IMR-90 (cell line): Measurements from ENCODE around the gene MYO1C. TPM values are rescaled to one million over a fixed set of nuclear protein-coding genes. Genes with fewer than 3 reads are reported as not detected.

Experiments used
- ATAC-seq: fragments of 200-7000 bp; cut with Tn5 transposase; 2 replicates; pipeline ENCODE4 v1.9.1; 2020; ENCODE audit warnings: low read depth, mild to moderate bottlenecking, moderate library complexity
- BruUV-seq: library from RNA; stranded (reverse); fragments of 400-500 nt; replicated peaks from 2 replicates; lab custom pipeline; 2021; lab: Mats Ljungman, UMichigan
- CTCF ChIA-PET: fragments of 300-600 bp; formaldehyde crosslinking; extraction: SDS; loops from one replicate; lab custom pipeline; 2021; ENCODE audit warnings: antibody characterized with exemption; lab: Yijun Ruan, JAX
- POLR2A ChIA-PET: fragments of 300-600 bp; sonication (Branson Sonifier 250); formaldehyde crosslinking; loops from one replicate; lab custom pipeline; 2022; ENCODE audit warnings: antibody characterized with exemption; ENCODE audit not compliant: unreplicated experiment; lab: Charles Lee
- DNase-seq: peaks from one replicate; pipeline ENCODE4 v3.0.0; 2013
- H2AFZ ChIP-seq: replicated peaks from 2 replicates; pipeline ENCODE3; 2013; ENCODE audit warnings: low read length, mild to moderate bottlenecking; ENCODE audit not compliant: poor library complexity
- H2AK5ac ChIP-seq: 2 replicates; pipeline ENCODE4 v1.6.1; 2013; ENCODE audit warnings: low read depth, low read length, inconsistent platforms
- H2AK9ac ChIP-seq: replicated peaks from 2 replicates; pipeline ENCODE3; 2013; ENCODE audit warnings: mild to moderate bottlenecking, low read depth, low read length, moderate library complexity; ENCODE audit not compliant: poor library complexity
- H2BK120ac ChIP-seq: 2 replicates; pipeline ENCODE4 v1.6.1; 2013; ENCODE audit warnings: low read depth, low read length, inconsistent platforms
- H2BK15ac ChIP-seq: 3 replicates; pipeline ENCODE4 v1.6.1; 2013; ENCODE audit warnings: low read depth, low read length, inconsistent platforms
- H2BK20ac ChIP-seq: 2 replicates; pipeline ENCODE4 v1.6.1; 2013; ENCODE audit warnings: low read depth, mild to moderate bottlenecking, inconsistent platforms, low read length, moderate library complexity
- H2BK5ac ChIP-seq: 2 replicates; pipeline ENCODE4 v1.6.1; 2013; ENCODE audit warnings: mild to moderate bottlenecking, low read depth, low read length, inconsistent platforms; ENCODE audit not compliant: poor library complexity, severe bottlenecking
- H3K14ac ChIP-seq: replicated peaks from 2 replicates; pipeline ENCODE4 v1.6.1; 2013; ENCODE audit warnings: low read depth, low read length, inconsistent platforms
- H3K18ac ChIP-seq: 2 replicates; pipeline ENCODE4 v1.6.1; 2013; ENCODE audit warnings: low read depth, low read length, control low read depth
- H3K23ac ChIP-seq: 2 replicates; pipeline ENCODE4 v1.6.1; 2013; ENCODE audit warnings: low read depth, low read length, inconsistent platforms
- H3K27ac ChIP-seq: 2 replicates; pipeline ENCODE4 v1.5.1; 2013; ENCODE audit warnings: mild to moderate bottlenecking, control low read depth, low read length; ENCODE audit not compliant: insufficient read depth
- H3K27me3 ChIP-seq: 2 replicates; pipeline ENCODE4 v1.6.1; 2013; ENCODE audit warnings: low read length; ENCODE audit not compliant: control insufficient read depth, insufficient read depth
- H3K36me3 ChIP-seq: 2 replicates; pipeline ENCODE4 v1.6.1; 2013; ENCODE audit warnings: low read length, mixed read lengths; ENCODE audit not compliant: control insufficient read depth, insufficient read depth
- H3K4ac ChIP-seq: 2 replicates; pipeline ENCODE4 v1.6.1; 2013; ENCODE audit warnings: low read depth, low read length, inconsistent platforms
- H3K4me1 ChIP-seq: 2 replicates; pipeline ENCODE4 v1.6.1; 2013; ENCODE audit warnings: low read length, mixed read lengths; ENCODE audit not compliant: control insufficient read depth, insufficient read depth
- H3K4me2 ChIP-seq: 2 replicates; pipeline ENCODE4 v1.6.1; 2013; ENCODE audit warnings: low read depth, mild to moderate bottlenecking, control low read depth, low read length, moderate library complexity
- H3K4me3 ChIP-seq: 2 replicates; pipeline ENCODE4 v1.5.1; 2013; ENCODE audit warnings: low read depth, mild to moderate bottlenecking, control low read depth, low read length, moderate library complexity; ENCODE audit not compliant: insufficient read depth
- H3K56ac ChIP-seq: 2 replicates; pipeline ENCODE4 v1.6.1; 2013; ENCODE audit warnings: low read length, inconsistent platforms; ENCODE audit not compliant: insufficient read depth; ENCODE audit errors: extremely low read depth
- H3K79me1 ChIP-seq, 2 experiments: 2 replicates each; pipeline ENCODE4 v1.6.1; 2013; ENCODE audit warnings: low read length in 2 of 2, inconsistent platforms in 1 of 2, low read depth in 1 of 2
- H3K9ac ChIP-seq: 2 replicates; pipeline ENCODE4 v1.6.1; 2013; ENCODE audit warnings: low read depth, low read length, control low read depth
- H3K9me1 ChIP-seq: 2 replicates; pipeline ENCODE4 v1.6.1; 2013; ENCODE audit warnings: low read length, inconsistent platforms; ENCODE audit not compliant: insufficient read depth
- H3K9me3 ChIP-seq: 2 replicates; pipeline ENCODE4 v1.6.1; 2013; ENCODE audit warnings: low read length; ENCODE audit not compliant: control insufficient read depth, insufficient read depth
- H4K20me1 ChIP-seq: 2 replicates; pipeline ENCODE4 v1.6.1; 2013; ENCODE audit warnings: low read length, inconsistent platforms; ENCODE audit not compliant: insufficient read depth
- H4K5ac ChIP-seq: 2 replicates; pipeline ENCODE4 v1.6.1; 2013; ENCODE audit warnings: mild to moderate bottlenecking, low read depth, low read length, control low read depth
- H4K8ac ChIP-seq, 2 experiments: 2 replicates each; pipeline ENCODE4 v1.6.1; 2013; ENCODE audit warnings: low read depth in 2 of 2, low read length in 2 of 2, control low read depth in 1 of 2, inconsistent platforms in 1 of 2
- H4K91ac ChIP-seq: 2 replicates; pipeline ENCODE4 v1.6.1; 2013; ENCODE audit warnings: low read depth, low read length, inconsistent platforms; ENCODE audit not compliant: insufficient read depth
- BHLHE40 ChIP-seq: fragments of 150-350 bp; IDR thresholded peaks from 2 replicates; pipeline ENCODE4 v1.6.1; 2016; ENCODE audit warnings: mild to moderate bottlenecking, low read depth, low read length
- MAZ ChIP-seq: IDR thresholded peaks from 2 replicates; pipeline ENCODE4 v1.6.1; 2012; ENCODE audit warnings: low read depth, mild to moderate bottlenecking, low read length, improper control_type of control experiment, moderate library complexity, borderline replicate concordance
- MXI1 ChIP-seq: IDR thresholded peaks from 2 replicates; pipeline ENCODE4 v1.6.1; 2012; ENCODE audit warnings: low read depth, mild to moderate bottlenecking, low read length, moderate library complexity, borderline replicate concordance
- WGBS, 2 experiments: methylation state at CpG; one replicate each; pipeline versions ENCODE4 v1.1.5 to v1.1.7; 2013; ENCODE audit warnings: missing lambda C conversion rate in 2 of 2; ENCODE audit not compliant: insufficient read length in 1 of 2; ENCODE audit errors: extremely low coverage in 2 of 2; 5-methylcytosine and 5-hydroxymethylcytosine counted together
- dilution Hi-C: fragments of 300-500 bp; cut with HindIII; formaldehyde crosslinking; loops from one replicate; pipeline ENCODE4 v1.14.3; 2018; ENCODE audit warnings: low sequenced_read_pairs; ENCODE audit not compliant: unreplicated experiment
- in situ Hi-C: fragments of 300-500 bp; cut with MboI; formaldehyde crosslinking; loops from 3 replicates; pipeline ENCODE4 v1.14.3; 2019; ENCODE audit warnings: low sequenced_read_pairs, inconsistent platforms, mixed read lengths
- intact Hi-C: fragments of 100-400 bp; cut with micrococcal nuclease; formaldehyde crosslinking; loops from 2 replicates; pipeline ENCODE4 v1.10.0; 2022
- polyA plus RNA-seq, 3 experiments: library from polyadenylated mRNA; depleted of rRNA; stranded (reverse); fragments of >200 nt; gene quantifications; 2 replicates each; pipeline ENCODE4 v1.2.3, GENCODE V29; 2012; ENCODE audit warnings: low replicate concordance in 1 of 3
- total RNA-seq: library from RNA; depleted of rRNA; stranded (reverse); fragments of >200 nt; gene quantifications from 2 replicates; pipeline ENCODE4 v1.2.3, GENCODE V29; 2012

The MYO1C gene
- total and polyA plus RNA-seq, 2 of the 4 experiments (the other 2 are of a cell fraction): 162 to 196 TPM

DNA sequence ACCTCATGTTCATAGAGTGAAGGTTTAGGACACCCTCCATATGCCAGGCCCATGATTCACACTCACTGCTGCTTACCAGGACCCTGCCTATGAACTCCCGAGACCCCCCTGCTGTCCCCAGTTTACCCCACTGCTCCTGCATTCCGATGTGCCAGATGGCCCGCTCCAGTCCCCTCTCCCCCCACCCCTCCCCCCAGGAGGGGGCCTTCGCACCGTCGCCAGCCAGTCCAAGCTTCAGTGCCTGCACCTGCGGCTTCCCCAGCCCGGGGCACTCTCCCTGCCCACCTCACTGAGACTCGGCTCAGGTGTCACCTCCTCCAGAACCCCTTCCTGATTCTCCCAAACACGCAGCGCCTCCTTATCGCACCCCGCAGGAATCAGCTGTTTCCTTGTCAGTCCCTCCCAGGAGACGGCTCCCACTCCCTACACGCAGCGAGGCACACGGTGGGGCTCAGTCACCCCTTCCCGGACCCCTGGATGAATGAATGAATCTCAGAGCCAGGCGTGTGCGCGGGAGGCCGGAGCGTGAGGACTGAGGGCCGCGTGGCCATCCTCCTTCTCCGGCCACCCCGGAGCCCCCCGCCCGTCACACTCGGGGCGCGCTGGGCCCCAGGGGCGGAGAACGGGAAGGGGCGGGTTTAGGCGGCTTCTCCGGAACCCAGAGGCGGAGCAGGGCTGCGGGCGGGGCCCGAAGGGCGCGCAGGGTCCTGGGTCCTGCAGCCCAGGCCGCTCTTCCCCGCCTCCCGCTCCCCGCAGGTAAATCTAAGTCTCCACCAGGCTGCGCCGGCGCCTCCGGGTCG, 1.6 kb downstream of the MYO1C start:
- Histone ChIP-seq H3K9me3 (no peaks in the 10 kb centered on the region), H2BK120ac (peak overlapping the region; percentile 71), H3K18ac (peak overlapping the region; percentile 90), H2AFZ (peak overlapping the region; percentile 93), H2BK5ac (peak overlapping the region; percentile 84), H3K14ac (peak overlapping the region; percentile 98), H3K27ac (peak overlapping the region; percentile 92), H2BK15ac (peak overlapping the region; percentile 81; the same call in 2 of the 3 replicates), H4K5ac (peak overlapping the region; percentile 49), H3K9ac (peak overlapping the region; percentile 85), H3K4me1 (peaks cover 23% of the 10 kb centered on the region), H3K56ac (peak overlapping the region; percentile 92), H3K23ac (peak overlapping the region; percentile 98), H3K4me3 (peak overlapping the region; percentile 99), H3K36me3 (peaks cover 2% of the 10 kb centered on the region; the same call in 1 of the 2 replicates), H3K9me1 (0 out of 2 replicates have a peak, but pooled peaks cover 9% of the 10 kb centered on the region), H2AK5ac (peak overlapping the region; percentile 100), H2BK20ac (0 out of 2 replicates have a peak overlapping the region, but pooled peaks have one; percentile 55), H3K4ac (peak overlapping the region; percentile 99), H3K27me3 (no peaks in the 10 kb centered on the region), H4K91ac (peak overlapping the region; percentile 94), H4K8ac (peak overlapping the region; percentile 80 to 95), H4K20me1 (no peaks in the 10 kb centered on the region; the same call in 1 of the 2 replicates), H2AK9ac (peak overlapping the region; percentile 97), H3K4me2 (peak overlapping the region; percentile 99), H3K79me1 (peaks cover 15 to 52% of the 10 kb centered on the region in 2 experiments)
- intact Hi-C loops (loop anchor here (1.0 kb wide), 1 partner anchor 24 kb away; no protein-coding TSS in a partner anchor), in situ Hi-C loops (no loop called here), dilution Hi-C loops (no loop called here)
- DNase-seq (no peak), ATAC-seq (peak; percentile 68)
- CTCF ChIA-PET: interaction anchor here (0.6 kb wide), 1 partner anchor 140 kb away, joined by 3 read pairs; no protein-coding TSS in a partner anchor
- TF ChIP-seq BHLHE40: no peak
- TF ChIP-seq MXI1: 0 out of 2 replicates have a peak, but pooled peaks have one; percentile 35
- peak; percentile 41; the same call in 1 of the 2 replicates for TF ChIP-seq MAZ
- 0% methylated on average over 15 of the region's 52 CpGs; no CpG with 5 or more reads in 1 of the 2 experiments for WGBS, 2 experiments
- no TSS peak for BruUV-seq
- POLR2A ChIA-PET: no interaction called here
